K562 (cell line): ENCODE results near the gene RPE65. TPM values are rescaled to one million over a fixed set of nuclear protein-coding genes. Genes with fewer than 3 reads are reported as not detected.
A peak's percentile ranks its signal among the peaks of the same experiment; 100 is the strongest.

Experiments
- ATAC-seq: fragments of 200-7000 bp; cut with Tn5 transposase; 3 replicates; pipeline ENCODE4 v1.9.1; 2020; ENCODE audit warnings: moderate library complexity
- BruUV-seq: library from RNA; stranded (reverse); fragments of 400-500 nt; replicated peaks from 2 replicates; lab custom pipeline; 2021; lab: Mats Ljungman, UMichigan
- CTCF ChIA-PET: fragments of 300-600 bp; formaldehyde crosslinking; extraction: SDS; loops from one replicate; lab custom pipeline; 2021; ENCODE audit warnings: low intra/inter-chr PET ratio; lab: Yijun Ruan, JAX
- POLR2A ChIA-PET: fragments of 300-600, 350-650 bp; sonication (Branson Sonifier 250); formaldehyde crosslinking; extraction: SDS; loops from one replicate; lab custom pipeline; 2021; ENCODE audit warnings: antibody characterized with exemption, inconsistent platforms; lab: Yijun Ruan, JAX
- DNase-seq, 4 experiments: peaks; one replicate each; pipeline versions ENCODE4 v3.0.0 to v3.0.0-alpha.2; 2011 to 2018; ENCODE audit warnings: low spot score in 3 of 4, mixed read lengths in 3 of 4; ENCODE audit errors: extremely low read depth in 1 of 4
- FAIRE-seq: peaks from 2 replicates; lab custom pipeline; 2011; peaks lifted over from hg19 to GRCh38; lab: Jason Lieb, UNC
- H2AFZ ChIP-seq: 2 replicates; pipeline ENCODE4 v1.6.0; 2011; ENCODE audit warnings: low read depth, low read length, control low read depth, inconsistent platforms
- H3K27ac ChIP-seq: fragments of 200-600 bp; 3 replicates; pipeline ENCODE4 v1.8.0; 2011; ENCODE audit warnings: low read depth, mild to moderate bottlenecking, control low read depth, inconsistent platforms, low read length, moderate library complexity, mixed read lengths; ENCODE audit errors: extremely low read depth
- H3K27me3 ChIP-seq, 2 experiments: fragments of 300-600 bp in 1 of 2; 2 replicates in 1 of 2; 3 replicates in 1 of 2; pipeline versions ENCODE4 v1.6.0 to v1.8.0; 2011; ENCODE audit warnings: inconsistent platforms in 2 of 2, low read length in 2 of 2, mild to moderate bottlenecking in 1 of 2, mixed read lengths in 1 of 2, moderate library complexity in 1 of 2; ENCODE audit not compliant: control insufficient read depth in 2 of 2, insufficient read depth in 2 of 2
- H3K36me3 ChIP-seq: fragments of 300-600 bp; 3 replicates; pipeline ENCODE4 v1.8.0; 2011; ENCODE audit warnings: mild to moderate bottlenecking, low read length, inconsistent platforms; ENCODE audit not compliant: control insufficient read depth, insufficient read depth
- H3K4me1 ChIP-seq, 2 experiments: fragments of 200-600 bp in 1 of 2; replicated peaks in 1 of 2; 2 replicates in 1 of 2; 3 replicates in 1 of 2; pipeline versions ENCODE4 v1.5.1 to v1.8.0; 2011; ENCODE audit warnings: inconsistent platforms in 2 of 2, low read length in 2 of 2, mild to moderate bottlenecking in 1 of 2, mixed read lengths in 1 of 2, moderate library complexity in 1 of 2; ENCODE audit not compliant: control insufficient read depth in 2 of 2, insufficient read depth in 2 of 2
- H3K4me2 ChIP-seq: 2 replicates; pipeline ENCODE4 v1.6.1; 2011; ENCODE audit warnings: low read length, control low read depth, inconsistent platforms, mixed read lengths; ENCODE audit not compliant: insufficient read depth
- H3K4me3 ChIP-seq: fragments of 200-600 bp; sonication (generic), shearing (Covaris generic); 2 replicates; pipeline ENCODE4 v1.5.1; 2016; ENCODE audit warnings: control low read depth, inconsistent platforms
- H3K79me2 ChIP-seq: fragments of 200-600 bp; 3 replicates; pipeline ENCODE4 v1.8.0; 2011; ENCODE audit warnings: low read length, inconsistent platforms; ENCODE audit not compliant: control insufficient read depth, insufficient read depth
- H3K9ac ChIP-seq, 2 experiments: 2 replicates each; pipeline versions ENCODE4 v1.6.0 to v1.6.1; 2011; ENCODE audit warnings: low read depth in 2 of 2, low read length in 2 of 2, control low read depth in 1 of 2, inconsistent platforms in 1 of 2, mild to moderate bottlenecking in 1 of 2, mixed read lengths in 1 of 2; ENCODE audit not compliant: insufficient read depth in 1 of 2
- H3K9me1 ChIP-seq: one replicate; pipeline ENCODE4 v1.6.0; 2011; ENCODE audit warnings: inconsistent platforms, mild to moderate bottlenecking, low read length, moderate library complexity; ENCODE audit not compliant: control insufficient read depth, insufficient read depth
- H3K9me3 ChIP-seq: replicated peaks from 2 replicates; pipeline ENCODE4 v1.5.1; 2011; ENCODE audit warnings: low read depth, low read length, inconsistent platforms; ENCODE audit not compliant: control insufficient read depth, insufficient read depth
- H4K20me1 ChIP-seq: replicated peaks from 2 replicates; pipeline ENCODE4 v1.6.1; 2011; ENCODE audit warnings: low read length, inconsistent platforms, mixed read lengths; ENCODE audit not compliant: control insufficient read depth, insufficient read depth
- BCOR ChIP-seq: fragments of 450-650 bp; IDR thresholded peaks from 2 replicates; pipeline ENCODE4 v1.6.1; 2016
- FOXK2 ChIP-seq, 2 experiments: fragments of 450-650 bp; IDR thresholded peaks in 1 of 2; conservative IDR thresholded peaks in 1 of 2; 2 replicates each; pipeline ENCODE4 v1.6.1; 2016; ENCODE audit warnings: low read depth in 2 of 2, mild to moderate bottlenecking in 1 of 2
- MYC ChIP-seq, 2 experiments: fragments of 250-450 bp in 1 of 2; sonication (Bioruptor Pico) in 1 of 2; IDR thresholded peaks; 2 replicates each; pipeline versions ENCODE4 v1.5.1 to v1.6.1; 2012 to 2021; ENCODE audit warnings: low read depth in 2 of 2, borderline replicate concordance in 1 of 2, improper control_type of control experiment in 1 of 2, low read length in 1 of 2, mild to moderate bottlenecking in 1 of 2, moderate library complexity in 1 of 2
- NRF1 ChIP-seq, 2 experiments: fragments of 450-650 bp; IDR thresholded peaks in 1 of 2; conservative IDR thresholded peaks in 1 of 2; 2 replicates each; pipeline ENCODE4 v1.6.1; 2014; ENCODE audit warnings: mild to moderate bottlenecking in 2 of 2
- PML ChIP-seq: IDR thresholded peaks from 2 replicates; pipeline ENCODE4 v1.6.1; 2012; ENCODE audit warnings: low read length, inconsistent platforms
- WGBS: fragments of 100-300 bp; shearing (Covaris generic); methylation state at CpG from one replicate; pipeline ENCODE4 v1.1.6; 2016; ENCODE audit warnings: low coverage, mixed read lengths; ENCODE audit not compliant: insufficient coverage; ENCODE audit errors: missing lambda C conversion rate; 5-methylcytosine and 5-hydroxymethylcytosine counted together
- in situ Hi-C: fragments of 300-500 bp; cut with MboI; formaldehyde crosslinking; loops from 4 replicates; pipeline ENCODE4 v1.15.0; 2018; ENCODE audit warnings: inconsistent platforms, mixed read lengths
- intact Hi-C: fragments of 100-400 bp; cut with micrococcal nuclease; formaldehyde crosslinking; loops from 2 replicates; pipeline ENCODE4 v1.14.2; 2022
- polyA plus RNA-seq, 8 experiments: library from polyadenylated mRNA; depleted of rRNA in 4 of 8; stranded (reverse) in 5 of 8; unstranded in 3 of 8; fragments of >200 nt; fragmentation: Nextera tagmentation in 2 of 8; fragmentation: Illumina TruSeq in 1 of 8; extraction: Ambion mirVana in 2 of 8; extraction: Trizol in 1 of 8; gene quantifications; 2 replicates each; pipeline versions ENCODE4 v1.2.1 to v1.2.3, GENCODE V29; 2011 to 2014; ENCODE audit warnings: inconsistent platforms in 1 of 8, missing spikeins in 1 of 8
- total RNA-seq, 7 experiments: library from RNA; depleted of rRNA in 6 of 7; stranded (reverse); fragments of >200 nt in 6 of 7; fragmentation: Illumina TruSeq in 2 of 7; extraction: Trizol in 2 of 7; gene quantifications; 2 replicates each; pipeline versions ENCODE4 v1.2.1 to v1.2.3, GENCODE V29; 2011 to 2021; ENCODE audit warnings: low replicate concordance in 1 of 7
- TF ChIP-seq, protein P1 (sequence below), 2 experiments: fragments of 450-650 bp in 1 of 2; sonication (generic) in 1 of 2; formaldehyde crosslinking in 1 of 2; IDR thresholded peaks; 2 replicates each; pipeline versions ENCODE4 v1.7.1 to v1.9.0; 2016 to 2022; ENCODE audit warnings: inconsistent platforms in 1 of 2, mild to moderate bottlenecking in 1 of 2, missing genetic modification reagents in 1 of 2

The RPE65 gene
- total and polyA plus RNA-seq, 9 of the 15 experiments (the other 6 are each of a cell fraction or from before 2014, with no cell fraction given), result 0.14 TPM; not detected in 8

DNA sequence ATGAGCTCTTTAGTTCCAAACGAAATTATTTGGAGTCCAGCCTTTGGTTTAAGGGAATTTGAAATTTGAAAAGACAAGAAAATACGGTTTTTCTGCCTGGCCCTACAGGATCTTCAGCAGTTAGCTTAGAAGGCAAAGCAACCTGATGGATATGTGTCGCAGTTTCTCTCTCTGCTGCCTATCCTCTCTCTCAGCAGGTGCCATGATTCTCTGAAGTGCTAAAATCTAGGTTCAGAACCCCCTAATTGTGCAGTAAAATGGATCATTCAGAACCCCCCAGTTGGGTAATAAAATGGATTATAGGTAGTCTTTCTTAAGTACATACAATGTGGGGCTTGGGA, 47.6 kb upstream of the RPE65 start:
- H3K9ac ChIP-seq, result peak overlapping the region; percentile 99 to 100
- H3K4me3 ChIP-seq, result peak overlapping the region; percentile 76
- WGBS, result 0% methylated on average over 3 of the region's 3 CpGs
- H2AFZ ChIP-seq, result peak overlapping the region; percentile 99
- peak overlapping the region; percentile 93 for H3K4me2 ChIP-seq
- ChIA-PET CTCF (no interaction called here), POLR2A (interaction anchor here (0.6 to 1.4 kb wide), 9 partner anchors 8 to 427 kb away, joined by 3 to 7 read pairs (median 3); no protein-coding TSS in a partner anchor)
- intact Hi-C loops, result no loop called here
- H3K36me3 ChIP-seq, result peaks cover 18% of the 10 kb centered on the region; the same call in 2 of the 3 replicates
- H3K4me1 ChIP-seq, result peaks cover 3 to 7% of the 10 kb centered on the region in 2 experiments; a peak in 1 of 5 replicates
- in situ Hi-C loops, result loop anchor here (25.0 kb wide), 1 partner anchor 1640 kb away; no protein-coding TSS in a partner anchor
- H3K9me3 ChIP-seq, result no peaks in the 10 kb centered on the region
- ATAC-seq (peak; percentile 7), FAIRE-seq (no peak), DNase-seq (no peak)
- peak overlapping the region; percentile 99 for H3K27ac ChIP-seq
- H4K20me1 ChIP-seq, result no peaks in the 10 kb centered on the region
- no peaks in the 10 kb centered on the region for H3K9me1 ChIP-seq
- no peaks in the 10 kb centered on the region for H3K27me3 ChIP-seq
- peaks cover 42% of the 10 kb centered on the region for H3K79me2 ChIP-seq
- no peak for TF ChIP-seq PML
- peak; percentile 20 to 44; a peak in 2 of 4 replicates for TF ChIP-seq NRF1 (conservative IDR thresholded peaks at IDR 0.05 in 1 of 2, IDR thresholded peaks at IDR 0.05 in 1 of 2)
- TF ChIP-seq, protein P1, sequence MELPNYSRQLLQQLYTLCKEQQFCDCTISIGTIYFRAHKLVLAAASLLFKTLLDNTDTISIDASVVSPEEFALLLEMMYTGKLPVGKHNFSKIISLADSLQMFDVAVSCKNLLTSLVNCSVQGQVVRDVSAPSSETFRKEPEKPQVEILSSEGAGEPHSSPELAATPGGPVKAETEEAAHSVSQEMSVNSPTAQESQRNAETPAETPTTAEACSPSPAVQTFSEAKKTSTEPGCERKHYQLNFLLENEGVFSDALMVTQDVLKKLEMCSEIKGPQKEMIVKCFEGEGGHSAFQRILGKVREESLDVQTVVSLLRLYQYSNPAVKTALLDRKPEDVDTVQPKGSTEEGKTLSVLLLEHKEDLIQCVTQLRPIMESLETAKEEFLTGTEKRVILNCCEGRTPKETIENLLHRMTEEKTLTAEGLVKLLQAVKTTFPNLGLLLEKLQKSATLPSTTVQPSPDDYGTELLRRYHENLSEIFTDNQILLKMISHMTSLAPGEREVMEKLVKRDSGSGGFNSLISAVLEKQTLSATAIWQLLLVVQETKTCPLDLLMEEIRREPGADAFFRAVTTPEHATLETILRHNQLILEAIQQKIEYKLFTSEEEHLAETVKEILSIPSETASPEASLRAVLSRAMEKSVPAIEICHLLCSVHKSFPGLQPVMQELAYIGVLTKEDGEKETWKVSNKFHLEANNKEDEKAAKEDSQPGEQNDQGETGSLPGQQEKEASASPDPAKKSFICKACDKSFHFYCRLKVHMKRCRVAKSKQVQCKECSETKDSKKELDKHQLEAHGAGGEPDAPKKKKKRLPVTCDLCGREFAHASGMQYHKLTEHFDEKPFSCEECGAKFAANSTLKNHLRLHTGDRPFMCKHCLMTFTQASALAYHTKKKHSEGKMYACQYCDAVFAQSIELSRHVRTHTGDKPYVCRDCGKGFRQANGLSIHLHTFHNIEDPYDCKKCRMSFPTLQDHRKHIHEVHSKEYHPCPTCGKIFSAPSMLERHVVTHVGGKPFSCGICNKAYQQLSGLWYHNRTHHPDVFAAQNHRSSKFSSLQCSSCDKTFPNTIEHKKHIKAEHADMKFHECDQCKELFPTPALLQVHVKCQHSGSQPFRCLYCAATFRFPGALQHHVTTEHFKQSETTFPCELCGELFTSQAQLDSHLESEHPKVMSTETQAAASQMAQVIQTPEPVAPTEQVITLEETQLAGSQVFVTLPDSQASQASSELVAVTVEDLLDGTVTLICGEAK (IDR thresholded peaks at IDR 0.05), result 0 out of 2 replicates have a peak, but pooled peaks have one; percentile 13
- TF ChIP-seq, protein P1 (CRISPR knock-in tag; IDR thresholded peaks at IDR 0.05), result no peak
- 0 out of 4 replicates have a peak, but pooled peaks of 1 of the 2 experiments have one; percentile 4 for TF ChIP-seq FOXK2 (conservative IDR thresholded peaks at IDR 0.05 in 1 of 2, IDR thresholded peaks at IDR 0.05 in 1 of 2; ENCODE audit: low read depth in 2 of 2)
- TF ChIP-seq BCOR, result no peak
- TF ChIP-seq MYC (IDR thresholded peaks at IDR 0.05; ENCODE audit: low read depth, low read length), result no peak
- TF ChIP-seq MYC (CRISPR knock-in tag; IDR thresholded peaks at IDR 0.05; ENCODE audit: borderline replicate concordance, low read depth), result no peak
- BruUV-seq, result TSS peak; percentile 72
